Measurements from ENCODE around the gene CTPS2.

- TF ChIP-seq CTCF (conservative IDR thresholded peaks at IDR 0.05) = no peak
- no peak for TF ChIP-seq ZFX (IDR thresholded peaks at IDR 0.05)
These were observed 27.1 kb upstream of the CTPS2 start for GRCh38 chrX:16739574-16739973.

Data from C4-2B (cell line).